GM12878 (cell line): ENCODE measurements around the gene DLG2.

Source experiments
- CTCF ChIP-seq, 3 experiments: IDR thresholded peaks in 2 of 3; conservative IDR thresholded peaks in 1 of 3; 2 replicates each; pipeline ENCODE4 v1.5.1; 2011; ENCODE audit warnings: low read depth in 3 of 3, low read length in 3 of 3, mild to moderate bottlenecking in 3 of 3, control low read depth in 2 of 3, moderate library complexity in 2 of 3, inconsistent platforms in 1 of 3, mixed read lengths in 1 of 3; ENCODE audit not compliant: control insufficient read depth in 2 of 3, insufficient read depth in 1 of 3; ENCODE audit errors: extremely low read depth in 1 of 3
- JUND ChIP-seq: IDR thresholded peaks from 2 replicates; pipeline ENCODE4 v1.6.1; 2012; ENCODE audit warnings: low read depth, mild to moderate bottlenecking, low read length, improper control_type of control experiment, moderate library complexity

- TF ChIP-seq JUND, result no peak
- no peak for TF ChIP-seq CTCF (IDR thresholded peaks at IDR 0.05 in 2 of 3, conservative IDR thresholded peaks at IDR 0.05 in 1 of 3; ENCODE audit: control insufficient read depth in 2 of 3, extremely low read depth in 1 of 3, insufficient read depth in 1 of 3, low read depth in 3 of 3, low read length in 3 of 3)
Observed at GRCh38 chr11:85483861-85484260, 143.3 kb downstream of the DLG2 start.
